GM18511 (cell line): ENCODE results near the gene ARMC7.
A peak's percentile ranks its signal among the peaks of the same experiment; 100 is the strongest.
"Not testable (repeated sequence)": the region's sequence is repeated elsewhere in the genome, so short reads cannot be mapped to it uniquely, and the experiment has no call there.

Experiments
- ATAC-seq: cut with Tn5 transposase; IDR thresholded peaks from one replicate; pipeline ENCODE4 v1.9.1; 2021; ENCODE audit warnings: mild to moderate bottlenecking, moderate library complexity; ENCODE audit not compliant: unreplicated experiment

ARMC7 gene

DNA sequence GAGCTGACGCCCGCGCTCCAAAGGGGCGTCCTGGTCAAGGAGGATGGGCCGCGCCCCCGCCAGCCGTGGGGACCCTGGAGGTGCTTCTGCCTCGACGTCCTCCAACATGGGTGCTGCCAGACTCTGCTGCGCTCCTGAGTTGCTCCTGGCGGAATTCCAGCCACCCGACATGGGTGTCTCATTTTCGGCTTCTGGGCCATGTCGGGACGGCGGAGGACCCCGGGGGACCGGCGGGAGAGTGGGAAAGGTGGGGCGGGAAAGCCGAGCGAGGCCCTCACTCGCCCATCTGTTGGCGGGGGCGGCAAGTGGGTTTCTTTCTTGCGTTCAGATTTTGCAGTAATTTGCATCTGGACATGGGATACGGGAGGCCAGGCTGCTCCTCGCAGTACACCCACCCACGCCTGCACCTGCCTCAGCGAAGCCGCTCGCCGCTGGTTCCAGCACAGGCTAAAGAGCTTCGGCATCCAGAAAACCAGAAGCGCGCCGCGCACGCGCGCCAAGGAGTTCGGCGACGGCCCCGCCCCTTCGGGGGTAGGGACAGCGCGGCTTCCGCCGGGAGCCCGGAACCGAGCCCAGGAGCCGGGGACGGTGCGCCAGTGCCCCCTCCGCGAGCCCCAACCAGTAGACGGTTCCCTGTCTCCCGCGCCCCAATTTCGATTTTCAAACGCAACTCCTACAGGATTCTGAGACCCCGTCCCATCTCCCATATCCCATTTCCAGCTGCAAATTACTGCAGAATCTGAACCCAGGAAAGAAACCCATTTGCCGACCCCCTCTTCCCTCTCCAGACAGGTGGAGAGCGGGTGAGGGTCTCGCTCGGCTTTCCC, at the start of gene ARMC7:
Gene ARMC7 (plus strand): TSS at position 563 of the 827 bp plus-strand sequence. CDS start 320 bp downstream, outside the sequence.
- ATAC-seq, result peak; percentile 66

DNA sequence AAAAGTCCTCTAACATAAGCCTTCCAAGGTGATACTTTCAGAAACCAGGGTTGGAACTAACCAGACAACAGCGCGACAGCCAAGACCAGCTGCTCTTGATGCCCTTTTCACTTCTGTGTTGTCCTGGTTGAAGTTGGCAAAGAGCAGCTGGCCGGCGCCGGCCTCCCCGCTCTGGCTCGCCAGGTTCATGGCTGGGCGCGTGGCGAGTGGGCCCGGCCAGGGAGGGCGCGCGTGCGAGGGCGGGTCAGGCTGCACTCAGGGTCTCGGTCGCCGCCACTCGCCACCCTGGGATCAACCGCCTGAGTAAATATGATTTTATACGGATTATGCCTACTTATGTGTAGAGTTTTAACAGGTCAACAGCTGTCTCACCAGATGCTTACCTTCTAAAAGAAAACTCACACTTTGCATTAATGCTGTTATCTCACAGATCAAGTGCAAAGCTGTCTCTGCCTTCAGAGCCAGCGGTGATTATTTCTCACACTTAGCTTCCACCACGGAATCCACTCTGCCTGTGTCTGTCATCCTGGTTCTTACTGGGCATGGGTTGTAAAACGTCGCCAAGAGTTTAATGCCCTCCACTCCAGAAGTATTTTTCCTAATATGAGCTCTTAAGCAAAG, 49.2 kb upstream of the ARMC7 start:
- ATAC-seq, result no peak

DNA sequence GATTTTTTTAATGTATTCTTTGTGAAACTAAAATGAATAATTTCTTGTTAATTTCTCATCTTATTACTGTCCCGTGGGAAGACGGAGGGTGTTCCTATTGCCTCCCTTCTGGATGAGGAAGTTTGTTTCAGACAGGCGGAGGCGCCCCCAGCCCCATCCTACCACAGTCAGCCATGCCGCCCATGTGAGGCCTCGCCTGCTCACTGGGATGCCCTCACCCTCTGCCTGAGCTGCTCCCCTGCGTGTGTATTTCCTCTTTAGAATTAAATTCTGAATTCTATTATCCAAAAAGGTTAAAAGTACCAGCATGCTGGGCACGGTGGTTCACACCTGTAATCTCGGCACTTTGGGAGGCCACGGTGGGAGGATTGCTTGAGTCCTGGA, 48.7 kb upstream of the ARMC7 start:
- no peak for ATAC-seq

DNA sequence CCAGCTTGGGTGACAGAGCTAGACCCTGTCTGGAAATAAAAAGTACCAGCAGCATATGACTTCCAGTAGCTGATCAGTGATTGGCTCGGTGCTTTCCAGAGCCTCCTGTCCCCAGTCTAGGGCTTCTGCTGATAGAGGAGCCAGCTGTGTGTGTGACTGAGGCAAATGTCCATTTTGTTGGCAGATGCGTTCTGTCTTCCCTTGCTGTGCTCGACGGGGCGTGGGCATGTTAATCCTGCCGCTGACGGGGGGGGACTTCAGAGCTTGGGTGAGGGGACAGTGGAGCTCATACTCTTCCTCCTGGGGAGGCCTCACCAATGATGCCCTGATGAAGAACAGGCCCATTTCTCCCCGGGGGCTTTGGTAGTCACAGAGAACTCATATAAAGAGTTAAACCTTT, 48.2 kb upstream of the ARMC7 start:
- ATAC-seq, result no peak

DNA sequence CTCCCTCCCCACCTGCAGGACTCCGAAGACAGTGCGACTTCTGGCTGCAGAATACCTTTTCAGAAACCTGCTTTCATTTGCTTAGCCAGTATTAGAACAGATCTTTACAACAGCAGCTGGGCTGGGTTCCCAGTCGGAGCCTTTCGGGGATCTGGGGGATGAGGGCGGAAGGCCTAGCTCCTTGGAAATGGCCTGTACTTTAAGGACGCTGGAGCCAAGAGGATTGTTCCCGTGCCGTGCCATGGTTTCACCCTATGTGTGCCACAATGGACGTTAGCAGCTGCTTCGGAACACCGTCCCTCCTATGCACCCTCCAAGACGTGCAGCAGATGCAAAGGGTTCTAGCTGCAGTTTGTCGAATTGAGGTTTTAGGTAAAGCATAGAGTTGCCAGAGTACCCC, 46.6 kb upstream of the ARMC7 start:
- no peak for ATAC-seq

DNA sequence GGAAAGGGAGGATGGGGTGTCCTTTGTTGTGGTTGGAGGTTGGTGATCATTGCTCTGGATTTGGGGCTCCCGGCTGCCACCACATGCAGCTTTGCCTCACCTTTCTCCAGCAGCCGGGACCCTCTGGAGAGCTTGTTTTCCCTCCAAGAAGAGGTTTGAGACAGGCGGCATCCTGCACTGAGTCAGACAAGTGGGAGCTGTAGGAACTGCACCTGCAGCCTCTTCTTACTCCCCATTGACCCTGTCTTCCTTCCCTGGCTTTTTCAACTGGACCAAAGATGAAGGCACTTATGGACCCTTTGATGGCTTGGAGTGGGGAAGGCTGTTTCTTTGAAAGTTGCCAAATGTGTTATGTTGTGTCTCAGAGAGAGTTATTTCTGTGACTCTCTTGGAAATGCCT, 46.1 kb upstream of the ARMC7 start:
- no peak for ATAC-seq

DNA sequence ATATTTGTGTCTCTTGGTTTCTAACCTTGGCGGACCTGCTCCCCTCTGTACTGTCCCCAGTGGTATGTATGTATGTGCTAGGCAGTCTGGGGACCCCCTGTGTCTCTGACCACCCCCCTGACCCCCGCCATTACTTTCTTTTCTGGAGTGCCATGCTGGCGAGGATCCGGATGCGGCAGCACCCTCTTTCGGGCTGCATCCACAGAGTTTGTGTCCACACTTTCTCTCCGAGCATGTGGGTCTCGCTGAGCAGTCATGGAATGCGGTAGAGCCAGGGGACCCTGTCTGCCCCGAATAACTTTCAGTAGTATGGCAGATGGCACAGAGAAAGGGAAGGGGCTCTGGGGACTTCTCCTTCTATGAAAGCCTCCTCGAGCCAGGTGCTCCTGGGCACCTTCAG, 45.7 kb upstream of the ARMC7 start:
- ATAC-seq, result no peak

DNA sequence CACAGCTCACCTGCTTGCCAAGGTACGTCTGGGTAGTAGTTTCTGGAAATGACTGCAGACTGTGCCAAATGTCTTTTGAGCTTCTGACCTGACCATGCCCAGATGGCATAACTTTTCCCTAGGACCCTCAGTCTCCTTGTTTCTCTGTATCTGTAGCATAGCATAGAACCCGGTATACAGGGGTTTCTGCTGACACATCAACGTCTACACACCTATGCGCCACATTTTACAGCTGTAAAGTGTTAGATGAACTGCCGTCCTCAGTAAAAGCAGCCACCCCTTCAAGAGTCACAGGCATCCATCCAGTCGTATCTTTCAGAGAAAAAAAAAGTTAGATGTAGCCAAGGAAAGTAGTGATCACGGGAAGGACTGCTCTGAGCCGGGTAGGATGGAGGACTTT, 45.3 kb upstream of the ARMC7 start:
- ATAC-seq, result no peak

DNA sequence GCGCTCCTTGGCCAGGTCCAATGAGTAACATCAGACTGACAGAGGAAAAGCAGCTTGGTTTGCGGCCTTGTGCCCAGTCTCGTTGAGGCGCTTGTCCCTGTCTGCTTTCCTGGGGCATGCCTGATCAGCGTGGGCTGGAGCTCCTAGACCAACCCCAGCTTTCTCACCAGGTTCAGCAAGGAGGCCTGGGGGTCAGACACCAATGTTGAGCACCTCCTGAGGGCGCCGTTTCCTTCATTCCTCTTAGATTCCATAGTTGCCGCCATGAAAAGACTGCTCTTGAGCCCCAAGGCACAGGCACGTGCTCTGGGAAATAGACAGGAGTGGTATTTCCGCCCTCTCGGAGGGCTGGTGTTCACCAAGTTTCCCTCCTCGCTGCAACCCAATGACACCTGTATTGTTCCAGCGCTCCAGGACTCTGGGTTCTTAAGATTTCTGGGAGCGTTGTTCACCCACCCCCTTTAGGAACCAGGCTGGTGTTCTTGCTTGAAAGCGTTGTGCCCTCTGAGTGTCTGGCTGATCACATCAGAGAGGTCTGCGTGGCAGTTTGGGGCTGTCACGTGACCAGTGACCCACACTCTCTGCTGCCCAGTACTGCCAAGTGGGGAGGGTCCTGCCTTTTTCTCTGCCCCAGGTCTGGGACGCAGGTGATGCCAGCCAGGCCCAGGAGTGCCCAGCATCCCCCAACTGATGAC, 44.8 kb upstream of the ARMC7 start:
- ATAC-seq, result no peak

DNA sequence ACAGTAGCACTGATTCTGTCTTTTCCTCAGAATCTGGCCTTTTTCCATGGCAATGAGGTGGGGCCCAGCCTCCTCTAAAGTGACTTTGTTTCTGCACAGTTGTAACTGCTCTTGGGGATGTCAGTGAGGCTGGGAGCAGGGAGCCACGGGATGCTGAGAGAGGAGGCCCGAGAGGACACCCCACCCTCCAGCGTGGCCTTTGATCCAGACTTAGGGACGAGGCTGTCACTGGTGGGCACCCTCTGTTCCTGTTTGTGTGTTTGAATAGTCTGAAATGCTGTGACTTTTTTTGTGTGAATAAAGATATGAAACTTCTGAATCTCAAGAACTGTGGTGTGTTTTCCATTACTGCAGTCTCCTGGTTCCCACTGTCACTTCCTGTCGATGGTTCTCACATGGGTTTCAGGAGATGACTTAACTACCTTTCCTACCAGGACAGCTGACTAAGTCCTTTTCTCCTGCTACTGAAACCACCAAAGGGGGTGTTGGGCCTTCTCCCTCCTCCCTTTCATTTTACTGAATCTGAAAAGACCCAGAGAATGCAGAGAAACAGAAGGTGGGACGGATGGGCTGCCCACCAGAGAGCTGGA, 44.1 kb upstream of the ARMC7 start:
- no peak for ATAC-seq

DNA sequence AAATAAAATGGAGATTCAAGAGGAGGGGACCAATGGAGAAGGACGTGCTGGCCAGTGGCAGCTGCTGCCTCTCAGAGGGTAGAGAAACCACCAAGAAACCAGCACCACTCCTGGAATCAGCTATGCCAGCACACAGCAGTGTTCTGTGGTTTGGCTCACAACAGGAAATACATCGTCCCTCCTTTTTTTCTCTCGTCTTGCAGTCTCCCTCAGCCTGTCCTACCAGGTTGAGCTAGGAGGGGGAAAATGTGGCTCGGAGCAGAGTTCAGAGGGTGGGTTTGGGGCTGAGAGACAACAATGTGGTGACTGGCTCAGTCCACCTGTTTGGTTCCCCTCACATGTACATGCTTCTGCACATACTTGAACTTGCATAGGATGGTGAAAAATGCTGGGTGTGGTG, 41.9 kb upstream of the ARMC7 start:
- ATAC-seq, result no peak

DNA sequence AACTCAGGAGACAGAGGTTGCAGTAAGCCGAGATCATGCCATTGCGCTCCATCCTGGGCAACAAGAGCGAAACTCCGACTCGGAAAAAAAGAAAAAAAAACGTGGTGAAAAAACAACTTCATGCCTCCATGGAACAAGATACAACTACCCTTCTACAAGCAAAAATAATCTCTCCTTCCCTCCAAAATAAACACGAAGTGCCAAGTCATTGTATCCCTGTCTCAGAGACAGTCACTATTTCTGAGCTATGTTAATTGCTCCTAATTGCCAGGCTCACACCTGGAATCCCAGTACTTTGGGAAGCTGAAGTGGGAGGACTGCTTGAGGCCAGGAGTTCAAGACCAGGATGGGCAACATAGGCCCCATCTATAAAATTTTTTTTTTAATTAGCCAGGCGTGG, 41.0 kb upstream of the ARMC7 start:
- no peak for ATAC-seq

DNA sequence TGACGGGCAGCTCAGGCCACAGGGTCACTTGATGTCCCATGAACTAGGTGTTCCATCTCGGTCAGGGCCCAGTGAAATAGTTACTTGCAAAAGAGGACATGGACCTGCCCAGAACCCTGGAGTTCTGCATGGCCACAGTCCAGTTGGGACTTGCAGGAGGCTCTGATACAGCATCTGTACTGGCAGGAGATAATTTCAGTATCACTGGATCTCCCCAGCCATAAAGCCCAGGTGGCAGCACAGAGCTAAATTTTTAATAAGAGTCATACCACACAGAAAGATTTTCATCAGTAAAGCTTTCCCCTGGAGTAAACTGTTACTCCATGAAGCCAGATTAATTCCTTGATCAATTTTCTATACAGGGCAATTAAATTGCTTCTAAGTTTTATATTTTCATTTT, 40.0 kb upstream of the ARMC7 start:
- ATAC-seq, result no peak

DNA sequence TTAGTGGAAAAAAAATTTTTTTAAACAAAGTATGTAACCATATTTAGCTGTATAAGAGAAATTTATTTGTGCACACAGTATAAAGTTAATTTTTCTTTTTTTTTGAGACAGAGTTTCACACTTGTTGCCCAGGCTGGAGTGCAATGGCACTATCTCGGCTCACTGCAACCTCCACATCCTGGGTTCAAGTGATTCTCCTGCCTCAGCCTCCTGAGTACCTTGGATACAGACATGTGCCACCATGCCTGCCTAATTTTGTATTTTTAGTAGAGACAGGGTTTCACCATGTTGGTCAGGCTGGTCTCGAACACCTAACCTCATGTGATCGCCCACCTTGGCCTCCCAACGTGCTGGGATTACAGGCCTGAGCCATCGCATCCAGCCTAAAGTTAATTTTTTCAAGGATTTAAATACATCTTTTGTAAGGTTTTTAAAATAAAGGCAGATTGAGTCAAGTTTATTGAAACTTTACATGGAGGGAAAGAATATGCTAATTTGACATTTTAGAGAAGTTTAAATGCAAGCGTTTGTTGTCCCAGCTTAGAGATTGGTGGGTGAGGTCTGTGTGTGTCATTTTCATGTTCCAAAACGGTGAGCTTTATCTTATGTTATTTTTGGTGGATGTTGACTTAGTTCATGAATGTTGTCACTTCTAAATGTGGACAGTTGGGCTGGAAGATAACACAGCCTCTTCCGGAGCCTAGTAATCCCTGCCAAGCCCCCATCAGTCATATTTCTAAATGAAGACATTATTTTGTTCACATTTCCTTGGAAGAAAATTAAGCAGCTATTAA, 38.1 kb upstream of the ARMC7 start:
- not testable (repeated sequence) for ATAC-seq

DNA sequence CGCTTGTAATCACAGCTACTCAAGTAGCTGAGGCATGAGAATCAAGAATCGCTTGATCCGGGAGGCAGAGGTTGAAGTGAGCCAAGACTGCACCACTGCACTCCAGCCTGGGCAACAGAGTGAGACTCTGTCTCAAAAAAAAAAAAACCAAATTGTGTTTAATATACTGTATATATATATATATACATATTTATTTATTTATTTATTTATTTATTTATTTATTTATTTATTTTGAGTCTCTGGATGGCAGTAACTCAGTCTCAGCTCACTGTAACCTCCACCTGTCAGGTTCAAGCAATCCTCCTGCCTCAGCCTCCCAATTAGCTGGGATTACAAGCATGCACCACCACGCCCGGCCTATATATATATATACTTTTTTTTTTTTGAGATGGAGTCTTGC, 36.9 kb upstream of the ARMC7 start:
- ATAC-seq, result not testable (repeated sequence)

DNA sequence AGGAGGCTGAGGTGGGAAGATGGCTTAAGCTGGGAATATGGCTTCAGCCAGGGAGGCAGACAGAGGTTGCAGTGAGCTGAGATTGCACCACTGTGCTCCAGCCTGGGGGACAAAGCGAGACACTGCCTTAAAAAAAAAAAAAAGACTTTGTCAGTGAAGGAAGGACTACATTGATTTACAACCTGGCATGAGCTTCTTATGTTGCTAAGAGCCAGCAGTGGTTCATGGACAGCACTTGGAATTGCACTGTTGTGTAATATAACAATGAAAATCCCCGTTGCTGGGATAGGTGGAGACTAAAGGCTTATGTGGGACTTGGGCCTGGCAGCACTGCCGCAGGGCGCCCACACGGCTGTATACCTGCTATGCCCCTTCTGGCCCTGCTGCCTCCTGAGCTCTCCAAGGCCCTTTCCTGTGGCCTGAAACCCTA, 36.1 kb upstream of the ARMC7 start:
- ATAC-seq, result no peak

DNA sequence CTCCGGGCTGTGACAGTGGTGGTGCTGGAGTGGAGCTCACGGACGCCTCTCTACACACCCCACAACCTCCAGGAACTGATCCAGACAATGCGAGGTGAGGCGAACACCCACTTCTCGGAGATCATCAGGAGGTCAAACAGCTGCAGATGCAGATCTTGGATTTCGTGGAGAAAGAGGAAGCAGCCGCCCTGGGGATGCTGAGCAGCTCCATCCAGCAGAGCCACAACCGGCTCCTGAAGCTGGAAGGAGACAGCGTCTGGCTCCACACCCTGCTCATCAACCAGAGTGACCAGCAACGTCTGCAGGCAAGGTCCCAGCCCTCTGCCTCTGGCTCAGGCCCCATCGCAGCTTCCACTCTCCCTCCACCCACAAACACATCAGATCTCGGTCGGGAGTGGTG, 35.2 kb upstream of the ARMC7 start:
- ATAC-seq, result no peak

DNA sequence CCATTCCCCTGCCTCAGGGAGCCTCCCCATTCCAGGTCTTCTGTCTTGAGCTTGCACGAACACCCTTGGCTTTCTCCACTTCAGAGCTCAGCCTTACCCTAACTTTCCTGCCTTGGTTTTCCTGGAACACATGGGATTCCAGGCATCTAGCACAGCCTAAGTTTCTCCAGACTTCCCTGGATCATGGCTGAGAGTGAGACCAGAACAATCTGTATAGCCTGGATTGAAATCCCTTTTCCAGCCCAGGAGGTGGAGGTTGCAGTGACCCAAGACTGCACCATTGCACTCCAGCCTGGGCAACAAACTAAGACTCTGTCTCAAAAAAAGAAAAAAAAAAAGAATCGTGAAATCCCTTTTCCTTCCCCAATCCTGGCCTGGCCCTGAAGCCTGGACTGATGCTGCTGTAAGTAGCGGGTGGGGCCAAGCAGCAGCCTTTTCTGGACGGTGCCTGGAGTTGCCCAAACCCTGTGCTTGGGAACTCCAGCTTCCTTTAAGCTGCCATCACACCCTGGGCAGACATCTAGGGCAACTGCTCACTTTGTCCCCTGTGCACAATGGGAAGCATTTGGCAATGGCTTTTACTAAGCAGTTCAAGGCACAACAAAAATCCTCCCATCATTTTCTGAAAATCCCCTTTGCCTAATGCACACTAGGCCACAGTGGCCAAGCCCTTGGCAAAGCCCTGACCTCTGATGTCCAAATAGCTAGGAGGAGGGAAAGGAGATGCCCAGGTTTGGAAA, 34.0 kb upstream of the ARMC7 start:
- no peak for ATAC-seq

DNA sequence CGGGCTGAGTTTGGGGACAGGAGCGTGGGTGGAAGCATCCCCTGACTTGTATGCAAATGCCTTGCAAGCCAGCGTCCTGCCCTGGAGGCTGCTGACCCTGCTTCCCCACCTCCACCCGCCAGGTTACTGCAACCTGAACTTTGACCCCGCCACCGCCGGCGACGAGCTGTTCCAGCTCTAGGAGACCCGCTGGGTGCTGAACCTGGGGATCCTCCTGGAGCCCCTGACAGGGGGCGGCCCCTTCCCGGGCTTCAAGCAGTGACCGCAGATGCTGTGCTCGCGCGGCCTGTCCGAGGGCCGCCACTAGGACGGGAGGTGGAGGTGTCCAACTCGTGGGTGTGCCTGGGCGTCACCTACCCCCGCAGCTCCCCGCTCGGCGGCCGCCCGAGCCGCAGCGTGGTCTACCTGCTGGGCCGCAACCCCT, 32.7 kb upstream of the ARMC7 start:
- ATAC-seq, result no peak
